DND-41 (cell line): Measurements from ENCODE around the gene MRPS26.

Source experiments
- CTCF ChIP-seq: IDR thresholded peaks from 2 replicates; pipeline ENCODE4 v1.5.1; 2012; ENCODE audit warnings: borderline replicate concordance, low read length, moderate library complexity, mild to moderate bottlenecking; ENCODE audit not compliant: poor library complexity, severe bottlenecking; ENCODE audit errors: extremely low read depth
- EZH2 ChIP-seq: IDR thresholded peaks from 3 replicates; pipeline ENCODE4 v1.6.1; 2012; ENCODE audit warnings: borderline replicate concordance, low read depth, mild to moderate bottlenecking, moderate library complexity, low read length, inconsistent platforms; ENCODE audit not compliant: severe bottlenecking

GRCh38 chr20:3014662-3015061 lies 31.2 kb upstream of the MRPS26 start:
- TF ChIP-seq CTCF, result no peak
- TF ChIP-seq EZH2, result no peak
